GM19035 (cell line): Measurements from ENCODE around the gene SDR9C7.
"Not testable (repeated sequence)": the region's sequence is repeated elsewhere in the genome, so short reads cannot be mapped to it uniquely, and the experiment has no call there.

Experiments
- ATAC-seq: cut with Tn5 transposase; IDR thresholded peaks from one replicate; pipeline ENCODE4 v1.9.1; 2021; ENCODE audit not compliant: unreplicated experiment

Gene SDR9C7

DNA sequence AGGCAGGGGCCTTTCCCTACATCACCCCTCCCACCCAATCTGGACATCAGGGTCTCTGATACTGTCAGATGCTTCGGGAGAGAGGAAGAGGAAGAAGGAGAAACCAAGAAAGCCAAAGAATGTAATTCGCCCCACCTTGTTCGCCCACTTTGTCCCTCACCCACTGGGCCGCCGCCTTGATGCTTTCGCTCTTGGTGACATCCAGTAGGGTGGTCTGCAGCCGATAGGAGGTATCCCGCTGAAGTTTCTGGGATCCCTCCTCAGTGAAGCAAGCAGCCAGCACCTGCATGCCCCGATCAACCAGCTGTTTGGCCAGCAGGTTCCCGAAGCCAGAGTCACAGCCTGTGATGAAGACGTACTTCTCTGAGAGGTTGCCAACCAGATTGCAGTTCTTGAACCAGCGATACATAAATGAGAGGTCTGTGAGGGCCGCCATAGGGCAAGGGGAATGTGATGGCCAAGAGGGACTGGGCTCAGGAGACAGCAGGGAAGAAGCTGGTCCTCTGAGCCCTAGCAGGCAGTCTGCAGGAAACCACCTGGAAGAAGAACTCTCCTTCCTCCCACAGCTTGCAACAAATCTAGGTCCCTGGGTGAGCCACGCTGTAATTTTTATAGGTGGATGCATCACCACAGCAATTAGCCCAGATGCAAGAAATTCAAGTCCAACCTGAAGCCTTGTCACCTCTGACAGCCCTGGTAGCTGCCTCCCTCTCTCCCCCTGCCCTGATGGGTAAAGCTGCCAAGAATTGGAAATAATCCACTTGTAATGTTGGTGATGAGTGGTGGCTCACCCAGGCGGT lies at the start of gene SDR9C7:
Gene SDR9C7 (minus strand): TSS at position 583 of the 800 bp plus-strand sequence. CDS start 147 bp downstream, at position 436.
- no peak for ATAC-seq

- ATAC-seq = no peak
These were observed 49.2 kb upstream of the SDR9C7 start for GRCh38 chr12:56983386-56983785.

- ATAC-seq = not testable (repeated sequence)
These were observed 48.5 kb upstream of the SDR9C7 start for GRCh38 chr12:56982578-56983236.

DNA sequence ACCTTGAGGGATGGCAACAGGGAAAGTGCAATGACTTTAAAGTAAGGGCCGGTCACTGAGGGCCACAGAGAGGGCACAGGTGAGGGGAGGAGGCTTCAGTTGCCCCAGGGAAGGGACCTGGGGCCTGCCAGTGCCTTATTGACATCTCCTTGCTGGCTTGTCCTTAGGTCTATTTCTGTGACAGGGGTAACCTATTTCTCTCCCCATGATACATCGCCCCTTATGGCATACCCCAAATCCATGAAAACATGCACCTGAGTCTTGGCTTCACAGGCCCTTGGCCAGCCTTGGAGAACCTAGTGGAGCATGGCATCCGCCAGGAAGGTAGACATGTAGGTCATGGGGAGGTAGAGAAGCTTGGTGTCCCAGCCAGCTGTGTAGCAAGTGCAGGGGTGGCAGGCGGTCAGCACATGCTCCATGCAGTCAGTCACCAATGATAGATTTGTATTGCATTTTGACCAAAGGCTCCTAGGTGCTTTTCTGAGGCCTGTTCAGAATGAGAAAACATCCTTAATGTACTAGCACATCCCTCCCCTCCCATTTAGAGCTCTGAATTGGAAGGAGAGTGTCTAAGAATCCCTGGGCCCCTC lies 46.8 kb upstream of the SDR9C7 start:
- no peak for ATAC-seq

DNA sequence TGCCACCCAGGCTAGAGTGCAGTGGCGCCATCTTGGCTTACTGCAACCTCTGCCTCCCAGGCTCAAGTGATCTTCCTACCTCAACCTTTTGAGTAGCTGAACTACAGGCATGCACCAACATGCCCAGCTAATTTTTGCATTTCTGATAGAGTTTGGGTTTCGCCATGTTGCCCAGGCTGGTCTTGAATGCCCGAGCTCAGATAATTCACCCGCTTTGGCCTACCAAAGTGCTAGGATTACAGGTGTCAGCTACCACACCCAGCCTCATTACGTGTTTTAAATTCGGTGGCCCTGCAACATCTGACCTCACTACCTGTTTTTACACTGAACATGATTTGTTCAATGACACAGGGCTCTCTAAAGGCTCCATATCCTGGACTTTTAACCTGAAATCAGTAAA lies 46.1 kb upstream of the SDR9C7 start:
- no peak for ATAC-seq

DNA sequence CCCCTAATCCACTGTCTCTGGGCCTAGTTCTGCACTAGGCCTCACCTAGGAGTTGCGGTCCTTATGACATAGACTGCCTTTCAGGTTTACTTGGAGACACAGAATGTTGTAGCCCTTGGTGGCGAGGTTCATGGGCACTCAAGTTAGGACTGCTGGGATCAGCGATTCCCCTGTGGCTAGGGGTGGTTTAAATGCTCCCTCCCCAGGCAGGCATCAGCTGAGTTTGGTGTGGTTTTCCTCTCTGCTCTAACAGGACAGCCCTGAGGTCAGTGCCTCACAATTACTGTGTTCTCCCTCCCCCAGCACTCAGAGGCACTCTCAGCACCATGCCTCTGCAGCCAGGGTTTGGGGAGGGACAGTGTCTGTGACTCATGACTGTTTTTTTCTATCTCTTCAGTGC lies 45.4 kb upstream of the SDR9C7 start:
- no peak for ATAC-seq

DNA sequence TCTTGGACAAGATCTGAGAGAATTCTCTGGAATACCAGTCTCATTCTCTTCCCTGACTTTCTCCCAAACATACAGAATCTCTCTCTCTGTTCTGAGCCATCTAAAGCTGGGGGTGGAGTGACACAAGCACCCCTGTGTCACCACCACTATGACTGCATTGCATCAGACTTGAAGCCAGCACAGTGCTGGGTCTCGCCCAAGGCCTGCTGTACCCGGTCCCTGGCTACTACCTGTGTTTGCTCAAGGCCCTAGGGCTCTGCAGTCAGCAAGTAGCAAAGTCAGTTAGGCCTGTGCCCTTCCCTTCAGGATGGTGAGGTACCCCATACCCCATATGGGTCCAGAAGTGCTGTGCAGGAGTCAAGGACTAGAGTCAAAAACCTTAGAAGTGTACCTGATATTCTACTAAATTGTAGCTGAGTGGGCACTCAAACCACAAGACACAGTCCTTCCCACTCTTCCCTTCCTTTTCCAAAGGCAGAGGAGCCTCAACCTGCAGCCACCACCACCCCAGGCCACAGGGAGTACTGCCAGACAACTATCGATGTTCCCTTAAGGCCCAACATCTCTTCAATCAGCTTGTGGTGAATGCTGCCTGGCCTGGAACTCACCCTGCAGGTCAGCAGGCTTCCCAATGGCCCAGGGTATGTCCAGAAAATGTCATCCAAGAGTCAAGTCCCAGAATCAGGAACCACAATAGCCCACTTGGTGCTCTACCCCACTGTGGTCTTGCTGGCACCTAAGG lies 44.4 kb upstream of the SDR9C7 start:
- ATAC-seq = no peak

GRCh38 chr12:56977361-56977760 lies 43.2 kb upstream of the SDR9C7 start:
- ATAC-seq = not testable (repeated sequence)

GRCh38 chr12:56974224-56974623 lies 40.0 kb upstream of the SDR9C7 start:
- ATAC-seq = not testable (repeated sequence)

GRCh38 chr12:56968910-56969309 lies 34.7 kb upstream of the SDR9C7 start:
- ATAC-seq = not testable (repeated sequence)

DNA sequence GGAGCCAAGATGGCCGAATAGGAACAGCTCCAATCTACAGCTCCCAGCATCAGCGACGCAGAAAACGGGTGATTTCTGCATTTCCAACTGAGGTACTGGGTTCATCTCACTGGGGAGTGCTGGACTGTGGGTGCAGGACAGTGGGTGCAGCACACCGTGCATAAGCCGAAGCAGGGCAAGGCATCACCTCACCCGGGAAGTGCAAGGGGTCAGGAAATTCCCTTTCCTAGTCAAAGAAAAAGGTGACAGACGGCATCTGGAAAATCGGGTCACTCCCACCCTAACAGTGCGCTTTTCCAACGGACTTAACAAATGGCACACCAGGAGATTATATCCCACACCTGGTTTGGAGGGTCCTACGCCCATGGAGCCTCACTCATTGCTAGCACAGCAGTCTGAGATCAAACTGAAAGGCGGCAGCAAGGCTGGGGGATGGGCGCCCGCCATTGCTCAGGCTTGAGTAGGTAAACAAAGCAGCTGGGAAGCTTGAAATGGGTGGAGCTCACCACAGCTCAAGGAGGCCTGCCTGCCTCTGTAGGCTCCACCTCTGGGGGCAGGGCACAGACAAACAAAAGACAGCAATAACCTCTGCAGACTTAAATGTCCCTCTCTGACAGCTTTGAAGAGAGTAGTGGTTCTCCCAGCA lies 31.9 kb upstream of the SDR9C7 start:
- ATAC-seq = not testable (repeated sequence)

GRCh38 chr12:56965124-56965523 lies 30.9 kb upstream of the SDR9C7 start:
- not testable (repeated sequence) for ATAC-seq

DNA sequence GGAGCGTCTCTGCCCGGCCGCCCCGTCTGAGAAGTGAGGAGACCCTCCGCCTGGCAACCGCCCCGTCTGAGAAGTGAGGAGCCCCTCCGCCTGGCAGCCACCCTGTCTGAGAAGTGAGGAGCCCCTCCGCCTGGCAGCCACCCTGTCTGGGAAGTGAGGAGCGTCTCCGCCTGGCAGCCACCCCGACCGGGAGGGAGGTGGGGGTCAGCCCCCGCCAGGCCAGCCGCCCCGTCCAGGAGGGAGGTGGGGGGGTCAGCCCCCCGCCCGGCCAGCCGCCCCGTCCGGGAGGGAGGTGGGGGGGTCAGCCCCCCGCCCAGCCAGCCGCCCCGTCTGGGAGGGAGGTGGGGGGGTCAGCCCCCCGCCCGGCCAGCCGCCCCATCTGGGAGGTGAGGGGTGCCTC lies 29.3 kb upstream of the SDR9C7 start:
- ATAC-seq = not testable (repeated sequence)

DNA sequence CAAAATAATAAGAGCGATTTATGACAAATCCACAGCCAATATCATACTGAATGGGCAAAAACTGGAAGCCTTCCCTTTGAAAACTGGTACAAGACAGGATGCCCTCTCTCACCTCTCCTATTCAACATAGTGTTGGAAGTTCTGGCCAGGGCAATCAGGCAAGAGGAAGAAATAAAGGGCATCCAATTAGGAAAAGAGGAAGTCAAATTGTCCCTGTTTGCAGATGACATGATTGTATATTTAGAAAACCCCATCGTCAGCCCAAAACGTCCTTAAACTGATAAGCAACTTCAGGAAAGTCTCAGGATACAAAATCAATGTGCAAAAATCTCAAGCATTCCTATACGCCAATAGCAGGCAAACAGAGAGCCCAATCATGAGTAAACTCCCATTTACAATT lies 28.0 kb upstream of the SDR9C7 start:
- ATAC-seq = not testable (repeated sequence)

DNA sequence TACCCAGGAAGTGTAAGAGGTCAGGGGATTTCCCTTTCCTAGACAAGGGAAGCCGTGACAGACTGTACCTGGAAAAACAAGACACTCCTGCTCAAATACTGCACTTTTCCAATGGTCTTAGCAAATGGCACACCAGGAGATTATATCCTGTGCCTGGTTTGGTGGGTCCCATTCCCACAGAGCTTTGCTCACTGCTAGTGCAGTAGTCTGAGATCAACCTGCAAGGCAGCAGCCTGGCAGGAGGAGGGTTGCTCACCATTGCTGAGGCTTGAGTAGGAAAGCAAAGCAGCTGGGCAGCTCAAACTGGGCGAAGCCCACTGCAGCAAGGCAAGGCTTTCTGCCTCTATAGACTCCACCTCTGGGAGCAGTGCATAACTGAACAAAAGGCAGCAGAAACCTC lies 24.2 kb upstream of the SDR9C7 start:
- ATAC-seq = no peak

GRCh38 chr12:56957229-56958052 lies 23.2 kb upstream of the SDR9C7 start, which contains the start of gene RDH16:
TSS of gene RDH16 (minus strand) at chr12:56957608. CDS start at chr12:56957462, 146 bp downstream.
- no peak for ATAC-seq

- ATAC-seq = no peak
These were observed 21.5 kb upstream of the SDR9C7 start for GRCh38 chr12:56955631-56956256.

DNA sequence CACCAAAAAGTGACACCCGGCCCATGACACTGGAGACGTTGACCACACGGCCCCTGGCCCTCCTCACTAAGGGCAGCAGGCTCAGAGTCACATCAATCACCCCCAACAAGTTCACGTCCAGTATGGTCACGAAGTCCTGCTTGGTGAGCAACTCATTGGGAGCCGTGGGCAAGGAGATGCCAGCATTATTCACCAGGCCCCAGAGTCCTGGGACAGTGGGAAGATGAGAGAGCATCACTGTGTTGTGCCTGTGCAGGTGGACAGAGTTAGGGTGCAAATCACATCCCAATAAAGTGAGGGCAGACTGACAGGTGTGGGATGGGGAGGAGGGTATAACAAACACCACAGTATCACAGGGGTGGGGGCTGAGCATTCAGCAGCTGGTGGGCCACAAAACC lies 20.7 kb upstream of the SDR9C7 start:
- no peak for ATAC-seq
